SU-DHL-6 (cell line): ENCODE results near the gene ADGRD1.
"Not testable (repeated sequence)": the region's sequence is repeated elsewhere in the genome, so short reads cannot be mapped to it uniquely, and the experiment has no call there.

ENCODE experiments used
- H2AFZ ChIP-seq: fragments of 200-600 bp; sonication (generic); 2 replicates; pipeline ENCODE4 v1.6.1; 2014; ENCODE audit warnings: low read depth, mild to moderate bottlenecking, moderate library complexity, mixed read lengths, antibody characterized with exemption, low read length; ENCODE audit not compliant: severe bottlenecking
- H3F3A ChIP-seq: fragments of 200-600 bp; shearing (Covaris generic); 2 replicates; pipeline ENCODE4 v1.6.0; 2016; ENCODE audit warnings: antibody characterized with exemption, mild to moderate bottlenecking; ENCODE audit not compliant: insufficient read depth
- H3K27ac ChIP-seq: fragments of 200-600 bp; sonication (generic); 2 replicates; pipeline ENCODE4 v1.5.1; 2016; ENCODE audit warnings: low read depth, mild to moderate bottlenecking, low read length, moderate library complexity, mixed read lengths
- H3K27me3 ChIP-seq: fragments of 200-600 bp; sonication (generic), shearing (Covaris generic); 2 replicates; pipeline ENCODE4 v1.6.0; 2014; ENCODE audit warnings: mild to moderate bottlenecking, low read length
- H3K36me3 ChIP-seq: fragments of 200-600 bp; sonication (generic); 2 replicates; pipeline ENCODE4 v1.6.1; 2014; ENCODE audit warnings: mild to moderate bottlenecking, low read length, mixed read lengths
- H3K4me2 ChIP-seq: fragments of 300-600, 200-600 bp; shearing (Covaris generic), sonication (generic); 2 replicates; pipeline ENCODE4 v1.6.0; 2014; ENCODE audit warnings: low read length, low read depth, mild to moderate bottlenecking; ENCODE audit not compliant: poor library complexity, severe bottlenecking
- H3K4me3 ChIP-seq: fragments of 200-600 bp; sonication (generic); 2 replicates; pipeline ENCODE4 v1.5.1; 2014; ENCODE audit warnings: antibody characterized with exemption, low read length, mild to moderate bottlenecking, mixed read lengths; ENCODE audit not compliant: insufficient read depth, poor library complexity, severe bottlenecking
- H3K79me2 ChIP-seq: fragments of 200-600 bp; sonication (generic); 2 replicates; pipeline ENCODE4 v1.6.1; 2014; ENCODE audit warnings: mild to moderate bottlenecking, low read length, moderate library complexity; ENCODE audit not compliant: insufficient read depth
- H3K9ac ChIP-seq: fragments of 200-600 bp; sonication (generic); 2 replicates; pipeline ENCODE4 v1.7.0; 2014; ENCODE audit warnings: mild to moderate bottlenecking, low read length
- H3K9me2 ChIP-seq: fragments of 200-600 bp; sonication (generic); replicated peaks from 2 replicates; pipeline ENCODE4 v1.6.1; 2014; ENCODE audit warnings: low read length; ENCODE audit not compliant: insufficient read depth
- H3K9me3 ChIP-seq: fragments of 200-600 bp; sonication (generic); 2 replicates; pipeline ENCODE4 v1.6.1; 2014; ENCODE audit warnings: low read length, mixed read lengths; ENCODE audit not compliant: insufficient read depth
- H4K20me1 ChIP-seq: fragments of 200-600 bp; sonication (generic); 2 replicates; pipeline ENCODE4 v1.6.1; 2014; ENCODE audit warnings: low read depth, mild to moderate bottlenecking, antibody characterized with exemption, low read length, moderate library complexity, mixed read lengths
- CTCF ChIP-seq: fragments of 200-600 bp; sonication (generic); IDR thresholded peaks from one replicate; pipeline ENCODE4 v1.5.1; 2017; ENCODE audit warnings: antibody characterized with exemption, mild to moderate bottlenecking, low read length, moderate library complexity; ENCODE audit not compliant: insufficient read depth, poor library complexity, severe bottlenecking
- EZH2phosphoT487 ChIP-seq: fragments of 200-600 bp; sonication (generic), shearing (Covaris generic); conservative IDR thresholded peaks from 2 replicates; pipeline ENCODE4 v1.6.1; 2018; ENCODE audit warnings: mild to moderate bottlenecking, antibody characterized with exemption, low read length, moderate library complexity, mixed read lengths

ADGRD1 gene

GRCh38 chr12:131117438-131118245, 163.9 kb downstream of the ADGRD1 start:
- H3F3A ChIP-seq = no peaks in the 10 kb centered on the region
- no peak overlapping the region for H2AFZ ChIP-seq
- no peak for TF ChIP-seq CTCF
- no peak for TF ChIP-seq EZH2phosphoT487
- H3K36me3 ChIP-seq = no peaks in the 10 kb centered on the region
- H3K9ac ChIP-seq = no peak overlapping the region
- no peaks in the 10 kb centered on the region for H4K20me1 ChIP-seq
- H3K9me2 ChIP-seq = no peaks in the 10 kb centered on the region
- H3K4me3 ChIP-seq = no peak overlapping the region
- H3K79me2 ChIP-seq = no peaks in the 10 kb centered on the region
- H3K27me3 ChIP-seq = no peaks in the 10 kb centered on the region
- no peak overlapping the region for H3K27ac ChIP-seq
- no peak overlapping the region for H3K4me2 ChIP-seq
- no peaks in the 10 kb centered on the region for H3K9me3 ChIP-seq

- H3K36me3 ChIP-seq = no peaks in the 10 kb centered on the region
- no peaks in the 10 kb centered on the region for H3K27me3 ChIP-seq
- no peaks in the 10 kb centered on the region for H3K9me2 ChIP-seq
- H3K27ac ChIP-seq = no peak overlapping the region
- H3K4me3 ChIP-seq = no peak overlapping the region
- no peaks in the 10 kb centered on the region for H3K79me2 ChIP-seq
- no peak for TF ChIP-seq EZH2phosphoT487
- TF ChIP-seq CTCF = no peak
- no peak overlapping the region for H2AFZ ChIP-seq
- no peaks in the 10 kb centered on the region for H3K9me3 ChIP-seq
- no peak overlapping the region for H3K4me2 ChIP-seq
- H3K9ac ChIP-seq = no peak overlapping the region
- H4K20me1 ChIP-seq = no peaks in the 10 kb centered on the region
- H3F3A ChIP-seq = no peaks in the 10 kb centered on the region
These were observed 164.7 kb downstream of the ADGRD1 start for GRCh38 chr12:131118371-131118770.

- not testable (repeated sequence) for H3K27ac ChIP-seq, H3K9me2 ChIP-seq, H3K79me2 ChIP-seq, H3F3A ChIP-seq, H3K4me2 ChIP-seq, H4K20me1 ChIP-seq, H3K36me3 ChIP-seq, H3K9me3 ChIP-seq, H3K9ac ChIP-seq, H2AFZ ChIP-seq, H3K27me3 ChIP-seq, H3K4me3 ChIP-seq
These were observed 165.6 kb downstream of the ADGRD1 start for GRCh38 chr12:131119345-131119744.

- no peaks in the 10 kb centered on the region for H3F3A ChIP-seq
- H3K27me3 ChIP-seq = no peaks in the 10 kb centered on the region
- no peaks in the 10 kb centered on the region for H3K9me3 ChIP-seq
- H3K9me2 ChIP-seq = no peaks in the 10 kb centered on the region
- H2AFZ ChIP-seq = no peak overlapping the region
- no peak overlapping the region for H3K4me2 ChIP-seq
- no peak overlapping the region for H3K9ac ChIP-seq
- no peaks in the 10 kb centered on the region for H3K36me3 ChIP-seq
- H4K20me1 ChIP-seq = no peaks in the 10 kb centered on the region
- H3K79me2 ChIP-seq = no peaks in the 10 kb centered on the region
- TF ChIP-seq EZH2phosphoT487 = no peak
- no peak for TF ChIP-seq CTCF
- H3K4me3 ChIP-seq = no peak overlapping the region
- no peak overlapping the region for H3K27ac ChIP-seq
These were observed 166.2 kb downstream of the ADGRD1 start for GRCh38 chr12:131119936-131120335.
